Neural progenitor cell (in vitro differentiated cells): Measurements from ENCODE around the gene PAFAH1B1.

Experiments
- EZH2 ChIP-seq: fragments of 200-600 bp; sonication (generic); IDR thresholded peaks from 2 replicates; pipeline ENCODE4 v1.6.1; 2017; ENCODE audit warnings: antibody characterized with exemption, mild to moderate bottlenecking, moderate library complexity
- TF ChIP-seq, protein P1 (sequence below): fragments of 200-600 bp; sonication (generic); IDR thresholded peaks from 2 replicates; pipeline ENCODE4 v1.5.1; 2017; ENCODE audit warnings: antibody characterized with exemption, mild to moderate bottlenecking

DNA sequence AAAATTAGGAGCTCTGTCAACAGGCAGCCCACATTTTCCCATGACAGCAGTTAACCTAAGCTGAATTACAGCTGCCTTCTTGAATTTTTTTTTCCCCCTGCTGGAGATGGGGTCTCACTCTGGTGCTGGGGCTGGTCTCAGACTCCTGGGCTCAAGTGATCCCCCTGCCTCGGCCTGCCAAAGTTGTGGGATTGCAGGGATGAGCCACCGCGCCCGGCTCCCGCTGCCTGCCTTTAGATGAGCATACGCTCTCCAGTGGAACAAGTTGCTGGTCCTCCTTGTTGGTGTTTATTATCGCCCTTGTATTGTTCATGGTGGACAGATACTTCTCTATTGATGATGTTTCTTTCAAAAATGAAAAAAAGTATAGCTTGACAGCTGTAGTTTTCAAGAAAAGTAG, 15.6 kb downstream of the PAFAH1B1 start:
- no peak for TF ChIP-seq EZH2
- TF ChIP-seq, protein P1, sequence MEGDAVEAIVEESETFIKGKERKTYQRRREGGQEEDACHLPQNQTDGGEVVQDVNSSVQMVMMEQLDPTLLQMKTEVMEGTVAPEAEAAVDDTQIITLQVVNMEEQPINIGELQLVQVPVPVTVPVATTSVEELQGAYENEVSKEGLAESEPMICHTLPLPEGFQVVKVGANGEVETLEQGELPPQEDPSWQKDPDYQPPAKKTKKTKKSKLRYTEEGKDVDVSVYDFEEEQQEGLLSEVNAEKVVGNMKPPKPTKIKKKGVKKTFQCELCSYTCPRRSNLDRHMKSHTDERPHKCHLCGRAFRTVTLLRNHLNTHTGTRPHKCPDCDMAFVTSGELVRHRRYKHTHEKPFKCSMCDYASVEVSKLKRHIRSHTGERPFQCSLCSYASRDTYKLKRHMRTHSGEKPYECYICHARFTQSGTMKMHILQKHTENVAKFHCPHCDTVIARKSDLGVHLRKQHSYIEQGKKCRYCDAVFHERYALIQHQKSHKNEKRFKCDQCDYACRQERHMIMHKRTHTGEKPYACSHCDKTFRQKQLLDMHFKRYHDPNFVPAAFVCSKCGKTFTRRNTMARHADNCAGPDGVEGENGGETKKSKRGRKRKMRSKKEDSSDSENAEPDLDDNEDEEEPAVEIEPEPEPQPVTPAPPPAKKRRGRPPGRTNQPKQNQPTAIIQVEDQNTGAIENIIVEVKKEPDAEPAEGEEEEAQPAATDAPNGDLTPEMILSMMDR: no peak
